Measurements from ENCODE around the gene TMEM87B.

Gene TMEM87B

DNA sequence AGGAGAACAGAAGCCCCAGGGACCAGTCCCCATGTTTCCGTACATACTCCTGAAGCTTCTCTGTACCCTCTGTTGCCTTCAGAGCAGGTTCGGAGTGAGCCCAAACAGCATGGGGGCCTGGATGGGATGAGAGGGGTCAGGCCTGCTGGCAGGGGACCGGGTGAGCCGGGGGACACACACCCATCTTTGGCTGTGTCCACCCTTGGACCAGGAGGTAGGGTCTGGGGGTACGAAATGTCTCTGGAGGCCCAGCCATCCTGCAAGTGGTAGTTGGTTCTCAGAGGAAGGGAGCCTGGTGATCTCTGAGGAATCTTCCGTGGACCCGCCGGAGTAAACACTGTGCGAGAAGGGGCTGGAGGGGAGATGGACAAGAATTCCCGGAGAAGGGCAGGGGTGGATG is 98.4 kb downstream of the TMEM87B start:
- no peak for DNase-seq

- no peak for DNase-seq
These were observed 99.4 kb downstream of the TMEM87B start for GRCh38 chr2:112154246-112155117.

- no peak for DNase-seq
These were observed 100.5 kb downstream of the TMEM87B start for GRCh38 chr2:112155331-112156151.

- DNase-seq, result no peak
These were observed 101.3 kb downstream of the TMEM87B start for GRCh38 chr2:112156152-112156986.

DNA sequence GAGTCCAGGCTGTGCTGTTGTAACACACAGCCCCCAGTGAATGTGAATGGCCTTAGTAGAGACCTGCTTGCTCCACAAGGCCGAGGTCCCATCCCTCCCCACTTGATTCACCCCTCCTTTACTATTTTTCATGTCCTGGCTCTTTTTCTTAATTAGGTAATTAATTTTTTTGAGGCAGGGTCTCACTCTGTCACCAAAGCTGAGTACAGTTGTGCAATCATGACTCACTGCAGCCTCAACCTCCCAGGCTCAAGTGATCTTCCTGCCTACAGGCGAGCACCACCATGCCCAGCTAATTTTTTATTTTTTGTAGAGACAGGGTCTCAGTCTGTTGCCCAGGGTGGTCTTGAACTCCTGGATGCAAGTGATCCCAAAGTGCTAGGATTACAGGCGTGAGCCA is 102.4 kb downstream of the TMEM87B start:
- DNase-seq, result no peak

DNA sequence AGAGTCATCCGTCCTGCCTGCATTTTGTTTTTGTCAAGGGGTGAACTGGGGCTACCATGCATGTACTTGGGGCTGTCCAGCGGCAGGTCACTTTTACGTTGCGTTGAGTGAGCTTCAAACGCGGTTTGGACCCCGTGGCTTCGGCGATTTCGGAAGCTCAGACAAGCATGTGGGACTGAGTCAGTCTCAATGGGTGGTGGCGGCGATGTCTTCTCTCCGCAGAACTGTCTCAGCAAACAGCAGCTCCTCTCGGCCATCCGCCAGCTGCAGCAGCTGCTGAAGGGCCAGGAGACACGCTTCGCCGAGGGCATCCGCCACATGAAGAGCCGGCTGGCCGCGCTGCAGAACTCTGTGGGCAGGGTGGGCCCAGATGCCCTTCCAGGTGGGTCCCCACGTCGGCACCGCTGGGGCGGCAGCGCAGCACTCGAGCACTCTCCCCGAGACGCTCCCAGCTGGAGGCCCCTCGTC is 104.4 kb downstream of the TMEM87B start:
- no peak for DNase-seq

- no peak for DNase-seq
These were observed 105.5 kb downstream of the TMEM87B start for GRCh38 chr2:112160283-112161250.

GRCh38 chr2:112161431-112162145 is 106.5 kb downstream of the TMEM87B start:
- DNase-seq, result no peak

- DNase-seq, result no peak
These were observed 107.3 kb downstream of the TMEM87B start for GRCh38 chr2:112162341-112162740.

GRCh38 chr2:112162956-112163355 is 107.9 kb downstream of the TMEM87B start:
- no peak for DNase-seq

GRCh38 chr2:112163541-112163981 is 108.5 kb downstream of the TMEM87B start:
- DNase-seq, result no peak

DNA sequence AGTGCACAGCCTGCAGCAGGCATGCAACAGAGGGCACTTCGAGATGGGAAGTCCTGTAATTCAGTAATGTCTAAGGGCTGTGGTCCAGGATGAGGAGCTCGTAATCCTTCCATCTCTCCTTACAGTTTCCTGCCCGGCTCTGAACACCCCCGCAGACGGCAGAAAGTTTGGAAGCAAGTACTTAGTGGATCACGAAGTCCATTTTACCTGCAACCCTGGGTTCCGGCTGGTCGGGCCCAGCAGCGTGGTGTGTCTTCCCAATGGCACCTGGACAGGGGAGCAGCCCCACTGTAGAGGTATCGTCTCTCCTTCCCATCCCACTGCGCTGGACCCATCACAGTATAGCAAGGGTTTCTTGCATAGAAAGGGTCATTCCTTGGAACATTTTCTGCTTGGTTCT is 109.8 kb downstream of the TMEM87B start:
- no peak for DNase-seq

DNA sequence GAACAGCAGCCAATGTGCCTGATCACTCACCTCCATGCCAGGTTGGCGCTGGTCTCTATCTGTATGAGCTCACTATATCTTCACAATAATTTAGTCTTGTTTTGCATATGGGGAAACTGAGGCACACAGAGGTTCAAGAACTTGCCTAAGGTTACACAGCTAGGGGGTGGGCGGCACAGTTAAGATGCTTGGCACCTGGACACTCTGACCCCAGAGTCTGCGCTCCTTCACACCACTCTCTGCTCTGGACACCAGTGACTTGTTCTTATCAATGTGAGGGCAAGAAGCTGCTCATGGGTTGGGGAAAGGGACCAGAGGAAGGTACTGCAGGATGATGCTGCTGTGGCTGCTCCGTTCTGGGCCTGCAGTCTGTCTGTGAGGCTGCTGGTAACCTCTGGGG is 110.2 kb downstream of the TMEM87B start:
- DNase-seq, result no peak

DNA sequence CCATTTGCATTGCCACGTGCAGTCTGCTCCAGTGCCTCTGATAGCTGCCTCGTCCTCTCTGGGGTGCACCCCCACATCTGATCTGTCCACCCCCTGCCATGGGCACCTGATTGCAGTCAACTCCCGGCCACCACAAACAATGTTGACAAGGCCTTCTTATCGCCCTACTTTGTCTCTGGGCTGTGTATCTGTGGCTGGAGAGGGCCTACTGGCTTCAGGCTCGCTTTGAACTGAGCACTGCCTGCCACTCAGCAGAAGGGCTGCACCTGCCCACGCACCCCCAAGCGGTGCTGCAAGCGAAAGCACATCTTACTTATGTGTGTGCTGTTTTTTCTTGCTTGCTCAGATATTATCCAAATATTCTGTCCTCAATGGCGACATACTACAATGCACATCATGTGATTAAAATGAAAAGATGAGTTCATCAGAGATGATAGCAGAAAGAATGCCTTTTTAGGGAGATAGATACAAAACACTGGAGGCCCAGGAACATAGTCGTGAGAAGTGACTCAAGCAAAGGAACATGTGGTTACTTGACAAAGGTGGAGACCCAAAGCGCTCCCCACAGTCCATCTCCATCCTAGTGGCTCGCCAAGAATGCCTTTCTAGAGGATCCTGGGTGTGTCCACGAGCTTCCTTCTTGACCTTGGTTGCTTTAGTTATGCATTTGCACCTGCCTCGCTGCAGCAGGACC is 111.9 kb downstream of the TMEM87B start:
- no peak for DNase-seq

DNA sequence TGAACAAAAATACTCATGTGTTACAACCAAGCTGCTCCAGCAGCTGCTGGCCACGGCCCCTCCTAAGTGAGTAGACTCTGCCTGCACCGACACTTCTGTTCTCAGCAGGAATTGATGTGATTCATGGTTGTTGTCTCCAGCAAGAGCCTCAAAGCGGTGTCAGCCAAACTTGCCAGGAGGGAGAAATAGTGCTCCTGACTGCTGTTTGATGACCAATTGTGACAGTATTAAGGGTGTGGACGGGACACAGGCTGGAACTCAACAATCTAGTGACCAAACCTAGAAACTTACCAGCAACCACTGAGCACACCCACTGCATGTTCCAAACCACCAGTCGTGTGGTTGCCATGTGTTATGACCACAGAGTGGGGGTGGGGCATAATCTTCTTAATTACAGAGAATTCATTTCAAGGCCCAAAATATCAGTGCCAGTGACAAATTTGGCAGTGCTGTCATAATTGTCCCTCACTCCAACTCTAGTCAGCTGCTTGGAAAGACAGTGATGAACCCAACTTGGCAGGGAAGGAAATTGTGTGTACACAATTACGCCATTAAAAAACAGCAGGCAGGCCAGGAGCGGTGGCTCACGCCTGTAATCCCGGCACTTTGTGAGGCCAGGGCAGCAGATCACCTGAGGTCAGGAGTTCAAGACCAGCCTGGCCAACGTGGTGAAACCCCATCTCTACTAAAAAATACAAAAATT is 113.5 kb downstream of the TMEM87B start:
- no peak for DNase-seq
